K562 (cell line): ENCODE data around the gene MAP2K3. TPM values are rescaled to one million over a fixed set of nuclear protein-coding genes. Genes with fewer than 3 reads are reported as not detected.

Source experiments
- ATAC-seq: fragments of 200-7000 bp; cut with Tn5 transposase; 3 replicates; pipeline ENCODE4 v1.9.1; 2020; ENCODE audit warnings: moderate library complexity
- BruUV-seq: library from RNA; stranded (reverse); fragments of 400-500 nt; replicated peaks from 2 replicates; lab custom pipeline; 2021; lab: Mats Ljungman, UMichigan
- CTCF ChIA-PET: fragments of 300-600 bp; formaldehyde crosslinking; extraction: SDS; loops from one replicate; lab custom pipeline; 2021; ENCODE audit warnings: low intra/inter-chr PET ratio; lab: Yijun Ruan, JAX
- POLR2A ChIA-PET: fragments of 300-600, 350-650 bp; sonication (Branson Sonifier 250); formaldehyde crosslinking; extraction: SDS; loops from one replicate; lab custom pipeline; 2021; ENCODE audit warnings: antibody characterized with exemption, inconsistent platforms; lab: Yijun Ruan, JAX
- DNase-seq, 4 experiments: peaks; one replicate each; pipeline versions ENCODE4 v3.0.0 to v3.0.0-alpha.2; 2011 to 2018; ENCODE audit warnings: low spot score in 3 of 4, mixed read lengths in 3 of 4; ENCODE audit errors: extremely low read depth in 1 of 4
- FAIRE-seq: peaks from 2 replicates; lab custom pipeline; 2011; peaks lifted over from hg19 to GRCh38; lab: Jason Lieb, UNC
- H2AFZ ChIP-seq: 2 replicates; pipeline ENCODE4 v1.6.0; 2011; ENCODE audit warnings: low read depth, low read length, control low read depth, inconsistent platforms
- H3K27ac ChIP-seq: fragments of 200-600 bp; 3 replicates; pipeline ENCODE4 v1.8.0; 2011; ENCODE audit warnings: low read depth, mild to moderate bottlenecking, control low read depth, inconsistent platforms, low read length, moderate library complexity, mixed read lengths; ENCODE audit errors: extremely low read depth
- H3K27me3 ChIP-seq, 2 experiments: fragments of 300-600 bp in 1 of 2; 2 replicates in 1 of 2; 3 replicates in 1 of 2; pipeline versions ENCODE4 v1.6.0 to v1.8.0; 2011; ENCODE audit warnings: inconsistent platforms in 2 of 2, low read length in 2 of 2, mild to moderate bottlenecking in 1 of 2, mixed read lengths in 1 of 2, moderate library complexity in 1 of 2; ENCODE audit not compliant: control insufficient read depth in 2 of 2, insufficient read depth in 2 of 2
- H3K36me3 ChIP-seq: fragments of 300-600 bp; 3 replicates; pipeline ENCODE4 v1.8.0; 2011; ENCODE audit warnings: mild to moderate bottlenecking, low read length, inconsistent platforms; ENCODE audit not compliant: control insufficient read depth, insufficient read depth
- H3K4me1 ChIP-seq, 2 experiments: fragments of 200-600 bp in 1 of 2; replicated peaks in 1 of 2; 2 replicates in 1 of 2; 3 replicates in 1 of 2; pipeline versions ENCODE4 v1.5.1 to v1.8.0; 2011; ENCODE audit warnings: inconsistent platforms in 2 of 2, low read length in 2 of 2, mild to moderate bottlenecking in 1 of 2, mixed read lengths in 1 of 2, moderate library complexity in 1 of 2; ENCODE audit not compliant: control insufficient read depth in 2 of 2, insufficient read depth in 2 of 2
- H3K4me2 ChIP-seq: 2 replicates; pipeline ENCODE4 v1.6.1; 2011; ENCODE audit warnings: low read length, control low read depth, inconsistent platforms, mixed read lengths; ENCODE audit not compliant: insufficient read depth
- H3K4me3 ChIP-seq: fragments of 200-600 bp; sonication (generic), shearing (Covaris generic); 2 replicates; pipeline ENCODE4 v1.5.1; 2016; ENCODE audit warnings: control low read depth, inconsistent platforms
- H3K79me2 ChIP-seq: fragments of 200-600 bp; 3 replicates; pipeline ENCODE4 v1.8.0; 2011; ENCODE audit warnings: low read length, inconsistent platforms; ENCODE audit not compliant: control insufficient read depth, insufficient read depth
- H3K9ac ChIP-seq, 2 experiments: 2 replicates each; pipeline versions ENCODE4 v1.6.0 to v1.6.1; 2011; ENCODE audit warnings: low read depth in 2 of 2, low read length in 2 of 2, control low read depth in 1 of 2, inconsistent platforms in 1 of 2, mild to moderate bottlenecking in 1 of 2, mixed read lengths in 1 of 2; ENCODE audit not compliant: insufficient read depth in 1 of 2
- H3K9me1 ChIP-seq: one replicate; pipeline ENCODE4 v1.6.0; 2011; ENCODE audit warnings: inconsistent platforms, mild to moderate bottlenecking, low read length, moderate library complexity; ENCODE audit not compliant: control insufficient read depth, insufficient read depth
- H3K9me3 ChIP-seq: replicated peaks from 2 replicates; pipeline ENCODE4 v1.5.1; 2011; ENCODE audit warnings: low read depth, low read length, inconsistent platforms; ENCODE audit not compliant: control insufficient read depth, insufficient read depth
- H4K20me1 ChIP-seq: replicated peaks from 2 replicates; pipeline ENCODE4 v1.6.1; 2011; ENCODE audit warnings: low read length, inconsistent platforms, mixed read lengths; ENCODE audit not compliant: control insufficient read depth, insufficient read depth
- MAZ ChIP-seq, 2 experiments: fragments of 450-650 bp in 1 of 2; sonication (generic) in 1 of 2; formaldehyde crosslinking; IDR thresholded peaks in 1 of 2; conservative IDR thresholded peaks in 1 of 2; 2 replicates each; pipeline versions ENCODE4 v1.4.0 to v1.5.0; 2020; ENCODE audit warnings: mild to moderate bottlenecking in 1 of 2, missing genetic modification reagents in 1 of 2
- MTA3 ChIP-seq: fragments of 450-650 bp; formaldehyde crosslinking; IDR thresholded peaks from 2 replicates; pipeline ENCODE4 v1.6.1; 2017; ENCODE audit warnings: mild to moderate bottlenecking, borderline replicate concordance
- NCOA1 ChIP-seq: fragments of 450-650 bp; IDR thresholded peaks from 2 replicates; pipeline ENCODE4 v1.6.1; 2016; ENCODE audit warnings: low read depth
- PHTF2 ChIP-seq: fragments of 250-450 bp; sonication (Bioruptor Pico); IDR thresholded peaks from 2 replicates; pipeline ENCODE4 v1.5.0; 2021; ENCODE audit warnings: mild to moderate bottlenecking
- RBFOX2 ChIP-seq: fragments of 200-400 bp; formaldehyde crosslinking; IDR thresholded peaks from 2 replicates; pipeline ENCODE4 v1.6.1; 2017; ENCODE audit warnings: low read depth, mild to moderate bottlenecking, low read length, moderate library complexity
- TCF3 ChIP-seq: sonication (generic); formaldehyde crosslinking; IDR thresholded peaks from 2 replicates; pipeline ENCODE4 v1.4.0; 2020; ENCODE audit warnings: mild to moderate bottlenecking, missing genetic modification reagents
- ZBTB9 ChIP-seq: fragments of 450-650 bp; formaldehyde crosslinking; IDR thresholded peaks from 2 replicates; pipeline ENCODE4 v1.4.0; 2020; ENCODE audit warnings: mild to moderate bottlenecking, moderate library complexity
- ZKSCAN1 ChIP-seq: fragments of 150-350 bp; IDR thresholded peaks from 2 replicates; pipeline ENCODE4 v1.6.1; 2016; ENCODE audit warnings: low read depth, low read length
- ZNF197 ChIP-seq: fragments of 200-800 bp; sonication (Bioruptor generic); IDR thresholded peaks from 2 replicates; pipeline ENCODE4 v1.6.1; 2016; ENCODE audit warnings: low read depth, missing genetic modification characterization, missing compliant biosample characterization
- WGBS: fragments of 100-300 bp; shearing (Covaris generic); methylation state at CpG from one replicate; pipeline ENCODE4 v1.1.6; 2016; ENCODE audit warnings: low coverage, mixed read lengths; ENCODE audit not compliant: insufficient coverage; ENCODE audit errors: missing lambda C conversion rate; 5-methylcytosine and 5-hydroxymethylcytosine counted together
- in situ Hi-C: fragments of 300-500 bp; cut with MboI; formaldehyde crosslinking; loops from 4 replicates; pipeline ENCODE4 v1.15.0; 2018; ENCODE audit warnings: inconsistent platforms, mixed read lengths
- intact Hi-C: fragments of 100-400 bp; cut with micrococcal nuclease; formaldehyde crosslinking; loops from 2 replicates; pipeline ENCODE4 v1.14.2; 2022
- polyA plus RNA-seq, 8 experiments: library from polyadenylated mRNA; depleted of rRNA in 4 of 8; stranded (reverse) in 5 of 8; unstranded in 3 of 8; fragments of >200 nt; fragmentation: Nextera tagmentation in 2 of 8; fragmentation: Illumina TruSeq in 1 of 8; extraction: Ambion mirVana in 2 of 8; extraction: Trizol in 1 of 8; gene quantifications; 2 replicates each; pipeline versions ENCODE4 v1.2.1 to v1.2.3, GENCODE V29; 2011 to 2014; ENCODE audit warnings: inconsistent platforms in 1 of 8, missing spikeins in 1 of 8
- total RNA-seq, 7 experiments: library from RNA; depleted of rRNA in 6 of 7; stranded (reverse); fragments of >200 nt in 6 of 7; fragmentation: Illumina TruSeq in 2 of 7; extraction: Trizol in 2 of 7; gene quantifications; 2 replicates each; pipeline versions ENCODE4 v1.2.1 to v1.2.3, GENCODE V29; 2011 to 2021; ENCODE audit warnings: low replicate concordance in 1 of 7

Gene MAP2K3
- total and polyA plus RNA-seq, 9 of the 15 experiments (the other 6 are each of a cell fraction or from before 2014, with no cell fraction given): 0.18 to 14.8 (median 3.5) TPM

- Histone ChIP-seq H3K9ac (no peak overlapping the region; a peak in 2 of 4 replicates), H3K27ac (no peak overlapping the region), H3K36me3 (peaks cover 16% of the 10 kb centered on the region; the same call in 2 of the 3 replicates), H3K9me1 (peaks cover 3% of the 10 kb centered on the region), H2AFZ (no peak overlapping the region), H3K79me2 (no peaks in the 10 kb centered on the region), H3K27me3 (no peaks in the 10 kb centered on the region), H3K4me3 (no peak overlapping the region), H3K4me2 (no peak overlapping the region), H3K4me1 (peaks cover 4 to 53% of the 10 kb centered on the region in 2 experiments; a peak in 4 of 5 replicates), H3K9me3 (no peaks in the 10 kb centered on the region), H4K20me1 (peaks cover 15% of the 10 kb centered on the region; the same call in 1 of the 2 replicates)
- no peak for TF ChIP-seq TCF3 (CRISPR knock-in tag)
- FAIRE-seq (no peak), DNase-seq (no peak), ATAC-seq (no peak)
- intact Hi-C loops: no loop called here
- ChIA-PET POLR2A (interaction anchor here (0.7 kb wide), 1 partner anchor 80 kb away, joined by 4 read pairs; no protein-coding TSS in a partner anchor), CTCF (no interaction called here)
- WGBS: 43% methylated on average over 10 of the region's 10 CpGs
- no TSS peak for BruUV-seq
- in situ Hi-C loops: loop anchor here (10.0 to 25.0 kb wide), 2 partner anchors 765 to 1088 kb away; no protein-coding TSS in a partner anchor
Measured at GRCh38 chr17:21297026-21297520, 12.6 kb downstream of the MAP2K3 start.

DNA sequence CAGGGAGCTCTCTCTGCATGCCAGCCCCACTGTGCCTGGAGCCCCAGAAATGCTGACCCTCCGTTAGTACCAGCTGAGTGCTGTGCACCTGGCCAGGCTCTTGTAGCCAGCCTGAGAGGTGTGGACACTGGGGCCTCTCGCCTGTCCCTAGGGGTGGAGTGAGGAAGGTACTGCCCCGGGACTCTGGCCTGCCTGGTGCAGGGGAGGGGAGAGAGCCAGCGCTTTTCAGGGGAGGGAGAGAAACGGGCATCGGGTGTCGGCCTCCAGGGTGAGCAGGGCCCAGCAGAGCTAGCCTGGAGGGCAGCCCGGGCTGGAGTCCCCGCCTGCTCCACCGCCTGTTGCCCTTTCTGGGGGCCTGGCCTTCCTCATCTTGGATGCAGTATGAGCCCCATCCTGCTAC lies 13.1 kb downstream of the MAP2K3 start:
- H3K9me3 ChIP-seq: no peaks in the 10 kb centered on the region
- no peak overlapping the region for H2AFZ ChIP-seq
- no peaks in the 10 kb centered on the region for H3K79me2 ChIP-seq
- H3K9ac ChIP-seq: no peak overlapping the region; a peak in 1 of 4 replicates
- H3K27me3 ChIP-seq: no peaks in the 10 kb centered on the region
- TF ChIP-seq ZBTB9 (no peak), MTA3 (no peak), PHTF2 (CRISPR knock-in tag) (no peak), NCOA1 (no peak), RBFOX2 (no peak), ZNF197 (CRISPR knock-in tag) (no peak), ZKSCAN1 (no peak), MAZ (CRISPR knock-in tag; conservative IDR thresholded peaks at IDR 0.05 in 1 of 2, IDR thresholded peaks at IDR 0.05 in 1 of 2) (no peak)
- peaks cover 4 to 53% of the 10 kb centered on the region in 2 experiments; a peak in 4 of 5 replicates for H3K4me1 ChIP-seq
- ChIA-PET POLR2A (interaction anchor here (0.7 kb wide), 1 partner anchor 80 kb away, joined by 4 read pairs; no protein-coding TSS in a partner anchor), CTCF (no interaction called here)
- no peak overlapping the region for H3K27ac ChIP-seq
- peaks cover 3% of the 10 kb centered on the region for H3K9me1 ChIP-seq
- FAIRE-seq (no peak), ATAC-seq (no peak), DNase-seq (peak in 2 of 4 experiments; percentile 12 to 14)
- peaks cover 16% of the 10 kb centered on the region; the same call in 2 of the 3 replicates for H3K36me3 ChIP-seq
- H3K4me2 ChIP-seq: no peak overlapping the region
- WGBS: 42% methylated on average over 5 of the region's 10 CpGs
- intact Hi-C loops (no loop called here), in situ Hi-C loops (loop anchor here (10.0 to 25.0 kb wide), 2 partner anchors 765 to 1087 kb away; no protein-coding TSS in a partner anchor)
- H3K4me3 ChIP-seq: no peak overlapping the region
- peaks cover 15% of the 10 kb centered on the region; the same call in 1 of the 2 replicates for H4K20me1 ChIP-seq
- BruUV-seq: no TSS peak
